ENCODE measurements around the gene TTC12.

The TTC12 gene

GRCh38 chr11:113408206-113408605, 93.8 kb downstream of the TTC12 start:
- no peak for DNase-seq

DNA sequence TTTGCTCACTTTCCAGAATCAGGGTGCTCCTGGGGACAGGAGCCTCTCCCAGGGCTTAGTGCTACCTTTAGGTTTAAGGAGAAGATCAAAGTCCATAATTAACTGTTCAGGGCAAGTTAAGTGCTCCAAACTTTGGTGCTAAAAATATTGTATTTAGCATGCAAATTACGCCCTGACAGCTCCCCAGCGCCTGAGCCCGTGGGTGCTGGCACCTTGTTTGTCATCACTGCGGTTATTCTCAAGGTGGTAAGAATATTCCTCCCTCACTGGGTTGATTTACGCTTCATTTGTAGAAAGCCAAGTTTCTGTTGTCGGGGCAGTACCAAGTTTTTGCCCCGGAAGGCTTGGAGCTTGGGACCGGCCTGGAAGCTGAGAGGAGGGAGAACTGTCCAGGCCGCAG, 94.5 kb downstream of the TTC12 start:
- no peak for DNase-seq

DNA sequence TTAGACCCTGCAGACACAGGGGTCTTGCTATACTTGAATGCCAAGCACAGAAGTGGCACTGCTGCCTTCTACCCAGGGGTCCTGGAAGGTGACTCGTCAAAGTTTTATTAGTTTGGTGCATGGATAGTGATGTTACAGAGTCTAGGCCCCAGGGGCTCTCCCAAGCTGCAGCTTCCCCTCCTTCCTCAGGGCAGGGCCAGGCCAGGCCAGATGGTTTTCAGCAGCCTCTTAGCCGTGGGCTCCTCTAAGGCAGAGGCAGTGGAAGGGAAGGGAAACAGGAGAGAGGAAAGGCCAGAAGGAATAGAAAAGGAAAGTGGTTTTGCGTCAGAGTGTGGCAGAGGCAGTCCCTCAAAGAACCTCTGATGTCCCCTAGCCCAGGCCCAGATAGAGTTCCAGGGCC, 95.1 kb downstream of the TTC12 start:
- DNase-seq = no peak

DNA sequence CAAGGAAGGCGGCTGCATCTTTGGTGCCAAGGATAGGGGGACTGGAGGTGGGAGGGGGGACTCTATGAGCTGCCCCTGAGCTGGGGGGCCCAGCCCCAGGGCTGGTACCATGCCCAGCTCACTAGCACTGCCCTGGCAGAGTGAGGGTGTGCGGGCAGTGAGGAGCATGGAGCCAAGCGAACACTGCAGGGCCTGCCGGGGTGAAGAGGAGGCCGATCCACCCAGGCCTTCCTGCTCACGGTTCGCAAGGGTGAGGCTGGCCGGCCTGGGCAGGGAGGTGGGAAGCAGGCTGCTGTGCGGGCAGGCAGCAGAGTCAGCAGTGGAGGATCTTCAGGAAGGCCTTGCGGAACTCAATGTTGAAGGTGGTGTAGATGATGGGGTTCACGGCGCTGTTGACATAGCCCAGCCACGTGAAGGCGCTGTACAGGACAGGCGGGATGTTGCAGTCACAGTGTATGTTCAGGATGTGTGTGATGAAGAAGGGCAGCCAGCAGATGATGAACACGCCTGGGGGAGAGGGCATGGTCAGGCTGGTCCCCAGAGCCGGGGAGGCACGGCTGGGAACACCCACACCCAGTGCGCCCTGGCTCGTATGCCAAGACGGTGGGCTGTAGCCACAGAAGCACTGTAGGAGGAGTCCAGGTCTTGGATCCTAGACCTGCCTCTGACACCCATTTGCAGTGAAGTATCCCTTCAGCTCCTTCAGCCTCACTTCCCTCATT, 96.2 kb downstream of the TTC12 start:
- DNase-seq = no peak

GRCh38 chr11:113411536-113411935, 97.2 kb downstream of the TTC12 start:
- DNase-seq = no peak

DNA sequence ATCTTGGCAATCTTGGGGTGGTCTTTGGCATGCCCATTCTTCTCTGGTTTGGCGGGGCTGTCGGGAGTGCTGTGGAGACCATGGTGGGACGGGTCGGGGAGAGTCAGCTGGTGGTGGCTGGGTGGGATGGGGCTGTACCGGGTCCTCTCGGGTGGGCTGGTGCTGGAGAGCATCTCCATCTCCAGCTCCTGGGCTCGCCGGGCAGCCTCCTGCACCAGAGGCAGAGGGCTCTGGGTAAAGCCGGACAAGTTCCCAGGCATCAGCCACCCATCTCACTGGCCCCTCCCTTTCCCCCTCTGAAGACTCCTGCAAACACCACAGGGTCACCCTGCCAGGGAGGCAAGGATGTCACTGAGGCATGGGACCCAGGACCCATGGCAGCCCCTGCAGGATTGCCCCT, 98.3 kb downstream of the TTC12 start:
- DNase-seq = no peak

DNA sequence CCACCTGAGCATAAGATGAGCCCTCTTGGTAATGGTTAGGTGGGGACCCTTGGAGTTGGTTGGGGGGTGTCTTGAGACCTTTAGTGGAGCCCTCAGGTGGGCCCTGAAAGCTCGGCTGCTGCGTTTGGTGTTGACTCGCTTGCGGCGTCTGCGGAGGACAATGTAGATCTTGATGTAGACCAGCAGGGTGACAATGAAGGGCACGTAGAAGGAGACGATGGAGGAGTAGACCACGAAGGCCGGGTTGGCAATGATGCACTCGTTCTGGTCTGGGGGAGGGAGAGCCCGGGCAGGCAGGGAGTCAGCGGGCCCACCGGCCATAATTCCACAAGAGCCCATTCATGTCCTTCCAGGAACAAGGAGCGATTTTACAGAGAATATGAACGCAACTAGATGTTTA, 101.0 kb downstream of the TTC12 start:
- DNase-seq = no peak
